HepG2 (cell line): ENCODE results near the gene EPHA1. TPM values are rescaled to one million over a fixed set of nuclear protein-coding genes. Genes with fewer than 3 reads are reported as not detected.

Experiments
- ARNTL ChIP-seq: sonication (generic); formaldehyde crosslinking; IDR thresholded peaks from 2 replicates; pipeline ENCODE4 v1.4.0; 2020; ENCODE audit warnings: mild to moderate bottlenecking, missing genetic modification reagents
- CBFB ChIP-seq: sonication (generic); formaldehyde crosslinking; IDR thresholded peaks from 2 replicates; pipeline ENCODE4 v1.4.0; 2020; ENCODE audit warnings: missing genetic modification reagents
- HES4 ChIP-seq: sonication (generic); formaldehyde crosslinking; IDR thresholded peaks from 2 replicates; pipeline ENCODE4 v1.9.0; 2021; ENCODE audit warnings: mild to moderate bottlenecking, missing genetic modification reagents, borderline replicate concordance
- HOXA9 ChIP-seq: sonication (generic); formaldehyde crosslinking; IDR thresholded peaks from 2 replicates; pipeline ENCODE4 v1.8.1; 2022; ENCODE audit warnings: missing genetic modification reagents, mild to moderate bottlenecking, moderate library complexity, borderline replicate concordance
- KDM5A ChIP-seq: fragments of 200-600 bp; sonication (generic); IDR thresholded peaks from 2 replicates; pipeline ENCODE4 v1.7.0; 2018; ENCODE audit warnings: antibody characterized with exemption, mild to moderate bottlenecking, low read length, borderline replicate concordance
- MAZ ChIP-seq, 2 experiments: sonication (generic) in 1 of 2; formaldehyde crosslinking in 1 of 2; IDR thresholded peaks; 2 replicates each; pipeline versions ENCODE4 v1.5.0 to v1.6.1; 2012 to 2020; ENCODE audit warnings: low read depth in 2 of 2, mild to moderate bottlenecking in 2 of 2, borderline replicate concordance in 1 of 2, improper control_type of control experiment in 1 of 2, low read length in 1 of 2, missing genetic modification reagents in 1 of 2, moderate library complexity in 1 of 2
- MEIS1 ChIP-seq: sonication (generic); formaldehyde crosslinking; IDR thresholded peaks from 2 replicates; pipeline ENCODE4 v1.9.0; 2021; ENCODE audit warnings: mild to moderate bottlenecking, missing genetic modification reagents, moderate library complexity, borderline replicate concordance
- MTF2 ChIP-seq: sonication (generic); formaldehyde crosslinking; IDR thresholded peaks from 2 replicates; pipeline ENCODE4 v1.5.0; 2020; ENCODE audit warnings: missing genetic modification reagents, borderline replicate concordance
- NONO ChIP-seq, 2 experiments: fragments of 450-650 bp in 1 of 2; sonication (generic) in 1 of 2; formaldehyde crosslinking in 1 of 2; IDR thresholded peaks in 1 of 2; conservative IDR thresholded peaks in 1 of 2; 2 replicates each; pipeline versions ENCODE4 v1.6.1 to v1.8.0; 2017 to 2022; ENCODE audit warnings: mild to moderate bottlenecking in 1 of 2, missing genetic modification reagents in 1 of 2, moderate library complexity in 1 of 2
- ZKSCAN1 ChIP-seq: fragments of 150-350 bp; IDR thresholded peaks from 2 replicates; pipeline ENCODE4 v1.6.1; 2014; ENCODE audit warnings: low read length
- ZMYM4 ChIP-seq: sonication (generic); formaldehyde crosslinking; IDR thresholded peaks from 2 replicates; pipeline ENCODE4 v1.8.1; 2023; ENCODE audit warnings: mild to moderate bottlenecking, missing genetic modification reagents
- ZNF124 ChIP-seq: sonication (generic); formaldehyde crosslinking; IDR thresholded peaks from 2 replicates; pipeline ENCODE4 v1.4.0; 2020; ENCODE audit warnings: missing genetic modification reagents
- ZNF136 ChIP-seq: sonication (generic); formaldehyde crosslinking; IDR thresholded peaks from 2 replicates; pipeline ENCODE4 v1.8.1; 2022; ENCODE audit warnings: low read depth, mild to moderate bottlenecking, moderate library complexity, missing genetic modification reagents
- ZNF17 ChIP-seq: sonication (generic); formaldehyde crosslinking; IDR thresholded peaks from 2 replicates; pipeline ENCODE4 v1.5.0; 2020; ENCODE audit warnings: mild to moderate bottlenecking, missing genetic modification reagents
- ZNF333 ChIP-seq: sonication (generic); formaldehyde crosslinking; IDR thresholded peaks from 2 replicates; pipeline ENCODE4 v1.4.0; 2020; ENCODE audit warnings: mild to moderate bottlenecking, missing genetic modification reagents, borderline replicate concordance
- ZNF619 ChIP-seq: sonication (generic); formaldehyde crosslinking; IDR thresholded peaks from 2 replicates; pipeline ENCODE4 v1.4.0; 2020; ENCODE audit warnings: mild to moderate bottlenecking, missing genetic modification reagents
- ZNF720 ChIP-seq: sonication (generic); formaldehyde crosslinking; IDR thresholded peaks from 2 replicates; pipeline ENCODE4 v1.4.0; 2020; ENCODE audit warnings: missing genetic modification reagents
- ZNF773 ChIP-seq: sonication (generic); formaldehyde crosslinking; IDR thresholded peaks from 2 replicates; pipeline ENCODE4 v1.4.0; 2020; ENCODE audit warnings: missing genetic modification reagents, borderline replicate concordance
- polyA plus RNA-seq, 8 experiments: library from polyadenylated mRNA; depleted of rRNA in 3 of 8; stranded (reverse) in 7 of 8; unstranded in 1 of 8; fragments of >200 nt; fragmentation: Illumina TruSeq in 4 of 8; extraction: Trizol in 4 of 8; gene quantifications; 2 replicates each; pipeline versions ENCODE4 v1.2.1 to v1.2.3, GENCODE V29; 2011 to 2016; ENCODE audit warnings: low read depth in 4 of 8, missing spikeins in 1 of 8, mixed read lengths in 1 of 8; ENCODE audit not compliant: insufficient read depth in 1 of 8
- total RNA-seq, 5 experiments: library from RNA; depleted of rRNA; stranded (reverse); fragments of >200 nt; fragmentation: Illumina TruSeq; extraction: Trizol; gene quantifications; 2 replicates each; pipeline ENCODE4 v1.2.3, GENCODE V29; 2016; ENCODE audit warnings: low read depth in 1 of 5
- TF ChIP-seq, protein P1 (sequence below): sonication (generic); formaldehyde crosslinking; IDR thresholded peaks from 2 replicates; pipeline ENCODE4 v1.5.0; 2020; ENCODE audit warnings: missing genetic modification reagents
- TF ChIP-seq, protein P2 (sequence below): sonication (generic); formaldehyde crosslinking; conservative IDR thresholded peaks from 2 replicates; pipeline ENCODE4 v1.4.0; 2020; ENCODE audit warnings: missing genetic modification reagents
- TF ChIP-seq, protein P3 (sequence below): sonication (generic); formaldehyde crosslinking; IDR thresholded peaks from 2 replicates; pipeline ENCODE4 v1.4.0; 2020; ENCODE audit warnings: mild to moderate bottlenecking, missing genetic modification reagents

EPHA1 gene
- total and polyA plus RNA-seq, 2 of the 13 experiments (the other 11 are each of a cell fraction or from before 2014, with no cell fraction given): 4.6 to 17.1 TPM

DNA sequence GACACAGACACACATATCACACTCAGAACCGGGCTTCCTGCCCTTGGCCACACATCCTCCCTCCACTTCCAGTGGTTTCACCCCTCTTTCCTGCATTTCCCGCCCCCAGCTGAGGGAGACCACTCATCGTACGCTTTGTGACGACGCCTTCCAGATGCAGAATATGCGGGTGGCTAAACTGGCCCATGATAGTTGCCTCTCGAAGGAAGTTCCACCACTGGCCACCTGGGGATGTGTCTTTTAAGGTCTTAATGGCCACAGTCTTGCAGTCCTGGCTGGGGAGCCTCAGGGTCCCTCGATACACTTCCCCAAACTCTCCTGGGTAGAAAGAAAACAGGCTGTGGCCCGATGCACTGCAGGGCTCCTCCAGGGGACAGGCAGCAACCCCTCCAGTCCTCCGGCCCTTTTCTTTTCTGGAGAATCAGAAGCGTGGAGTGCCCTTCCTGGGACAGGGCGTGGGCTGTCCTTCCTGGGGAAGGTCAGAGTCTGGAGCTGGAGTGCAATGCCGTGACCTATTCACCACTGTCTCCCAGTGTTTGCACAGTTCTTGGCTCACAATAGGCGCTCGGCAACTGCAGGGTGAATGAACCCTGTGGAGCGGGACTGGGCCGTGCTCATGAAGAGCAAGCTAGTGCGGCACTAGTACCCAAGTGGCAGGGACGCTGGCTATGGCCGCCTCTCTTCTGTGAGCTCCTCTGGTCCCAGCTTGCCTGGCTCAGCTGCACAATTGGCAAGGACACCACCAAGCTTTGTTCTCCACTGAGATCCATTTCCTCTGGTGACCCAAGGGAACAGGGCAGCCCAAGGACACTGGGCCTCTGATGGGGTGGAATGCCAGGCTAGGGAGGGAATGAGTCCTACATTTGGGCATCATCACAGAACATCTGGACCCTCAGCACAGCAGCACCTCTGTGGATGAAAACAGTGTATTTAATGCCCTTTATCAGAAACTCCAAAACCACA, 13.2 kb downstream of the EPHA1 start (continued):
- no peak for TF ChIP-seq MAZ (IDR thresholded peaks at IDR 0.05; ENCODE audit: borderline replicate concordance, low read depth, low read length)
- TF ChIP-seq MAZ (CRISPR knock-in tag; IDR thresholded peaks at IDR 0.05; ENCODE audit: low read depth): no peak
- TF ChIP-seq HOXA9 (CRISPR knock-in tag): no peak
- no peak for TF ChIP-seq MTF2 (CRISPR knock-in tag)
- TF ChIP-seq HES4: no peak
- TF ChIP-seq ZMYM4 (CRISPR knock-in tag): peak; percentile 49
- TF ChIP-seq ZNF773 (CRISPR knock-in tag): no peak
- TF ChIP-seq, protein P1, sequence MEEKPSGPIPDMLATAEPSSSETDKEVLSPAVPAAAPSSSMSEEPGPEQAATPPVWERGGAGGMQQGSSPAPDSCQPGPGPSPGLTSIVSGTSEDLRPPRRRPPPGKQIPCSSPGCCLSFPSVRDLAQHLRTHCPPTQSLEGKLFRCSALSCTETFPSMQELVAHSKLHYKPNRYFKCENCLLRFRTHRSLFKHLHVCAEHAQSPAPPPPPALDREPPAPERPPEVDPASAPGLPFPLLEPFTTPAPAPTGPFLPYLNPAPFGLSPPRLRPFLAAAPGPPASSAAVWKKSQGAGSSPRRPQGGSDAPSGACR (CRISPR knock-in tag): 0 out of 2 replicates have a peak, but pooled peaks have one; percentile 80
- TF ChIP-seq ZNF124: peak; percentile 54; the same call in 1 of the 2 replicates
- TF ChIP-seq ZNF17 (CRISPR knock-in tag): no peak
- no peak for TF ChIP-seq ZKSCAN1
- no peak for TF ChIP-seq MEIS1
- TF ChIP-seq ARNTL (CRISPR knock-in tag): no peak
- 0 out of 2 replicates have a peak, but pooled peaks have one; percentile 27 for TF ChIP-seq ZNF136 (CRISPR knock-in tag)
- TF ChIP-seq, protein P2, sequence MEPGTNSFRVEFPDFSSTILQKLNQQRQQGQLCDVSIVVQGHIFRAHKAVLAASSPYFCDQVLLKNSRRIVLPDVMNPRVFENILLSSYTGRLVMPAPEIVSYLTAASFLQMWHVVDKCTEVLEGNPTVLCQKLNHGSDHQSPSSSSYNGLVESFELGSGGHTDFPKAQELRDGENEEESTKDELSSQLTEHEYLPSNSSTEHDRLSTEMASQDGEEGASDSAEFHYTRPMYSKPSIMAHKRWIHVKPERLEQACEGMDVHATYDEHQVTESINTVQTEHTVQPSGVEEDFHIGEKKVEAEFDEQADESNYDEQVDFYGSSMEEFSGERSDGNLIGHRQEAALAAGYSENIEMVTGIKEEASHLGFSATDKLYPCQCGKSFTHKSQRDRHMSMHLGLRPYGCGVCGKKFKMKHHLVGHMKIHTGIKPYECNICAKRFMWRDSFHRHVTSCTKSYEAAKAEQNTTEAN: 0 out of 2 replicates have a peak, but pooled peaks have one; percentile 80
- TF ChIP-seq, protein P3, sequence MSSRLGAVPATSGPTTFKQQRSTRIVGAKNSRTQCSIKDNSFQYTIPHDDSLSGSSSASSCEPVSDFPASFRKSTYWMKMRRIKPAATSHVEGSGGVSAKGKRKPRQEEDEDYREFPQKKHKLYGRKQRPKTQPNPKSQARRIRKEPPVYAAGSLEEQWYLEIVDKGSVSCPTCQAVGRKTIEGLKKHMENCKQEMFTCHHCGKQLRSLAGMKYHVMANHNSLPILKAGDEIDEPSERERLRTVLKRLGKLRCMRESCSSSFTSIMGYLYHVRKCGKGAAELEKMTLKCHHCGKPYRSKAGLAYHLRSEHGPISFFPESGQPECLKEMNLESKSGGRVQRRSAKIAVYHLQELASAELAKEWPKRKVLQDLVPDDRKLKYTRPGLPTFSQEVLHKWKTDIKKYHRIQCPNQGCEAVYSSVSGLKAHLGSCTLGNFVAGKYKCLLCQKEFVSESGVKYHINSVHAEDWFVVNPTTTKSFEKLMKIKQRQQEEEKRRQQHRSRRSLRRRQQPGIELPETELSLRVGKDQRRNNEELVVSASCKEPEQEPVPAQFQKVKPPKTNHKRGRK (CRISPR knock-in tag): no peak
- no peak for TF ChIP-seq KDM5A
- peak; percentile 43; the same call in 1 of the 2 replicates for TF ChIP-seq ZNF619 (CRISPR knock-in tag)
- TF ChIP-seq CBFB (CRISPR knock-in tag): no peak
- no peak for TF ChIP-seq ZNF720 (CRISPR knock-in tag)
- no peak for TF ChIP-seq NONO (IDR thresholded peaks at IDR 0.05)
- peak; percentile 81 for TF ChIP-seq NONO (CRISPR knock-in tag; conservative IDR thresholded peaks at IDR 0.05)
- 0 out of 2 replicates have a peak, but pooled peaks have one; percentile 56 for TF ChIP-seq ZNF333
